ENCODE results near the gene LRRC61. TPM values are rescaled to one million over a fixed set of nuclear protein-coding genes. Genes with fewer than 3 reads are reported as not detected.

LRRC61 gene
- total RNA-seq, 1 donor from 2014 or later = 28.3 TPM

- Mint-ChIP-seq H3K27me3 (no peaks in the 10 kb centered on the region), H3K36me3 (ENCODE audit: insufficient read depth) (peaks cover under 1% of the 10 kb centered on the region), H3K9me3 (ENCODE audit: low read depth) (no peaks in the 10 kb centered on the region), H3K4me3 (ENCODE audit: low read depth) (peak overlapping the region; percentile 91), H3K4me1 (ENCODE audit: low read depth) (peaks cover 64% of the 10 kb centered on the region), H3K27ac (peak overlapping the region; percentile 95)
- no peak for TF ChIP-seq CTCF (IDR thresholded peaks at IDR 0.05; ENCODE audit: unreplicated experiment)
- DNase-seq (ENCODE audit: low spot score, unreplicated experiment) = no peak
Measured at GRCh38 chr7:150379441-150380379, 56.6 kb downstream of the LRRC61 start.

DNA sequence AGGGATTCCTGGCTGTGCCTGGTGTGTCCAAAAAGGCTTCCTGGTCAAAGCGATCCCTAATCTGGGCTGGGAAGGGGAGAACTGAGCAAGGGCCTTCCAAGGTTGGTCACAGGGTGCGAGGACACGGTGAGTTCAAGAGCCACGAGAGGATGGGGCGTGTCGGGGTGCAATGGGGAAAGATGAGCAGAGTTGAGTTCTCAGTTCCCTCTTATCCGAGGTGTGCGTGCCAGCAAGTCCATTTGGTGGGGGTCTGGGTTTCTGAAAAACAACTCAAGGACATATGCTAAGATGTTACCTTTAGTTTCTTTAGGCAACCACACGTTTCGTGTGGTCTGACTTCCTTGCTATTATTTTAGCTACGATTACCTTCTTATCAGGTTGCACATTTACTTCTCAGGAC is 57.3 kb downstream of the LRRC61 start:
- Mint-ChIP-seq H3K4me3 (ENCODE audit: low read depth) (peak overlapping the region; percentile 91), H3K27ac (no peak overlapping the region), H3K27me3 (no peaks in the 10 kb centered on the region), H3K9me3 (ENCODE audit: low read depth) (no peaks in the 10 kb centered on the region), H3K36me3 (ENCODE audit: insufficient read depth) (no peaks in the 10 kb centered on the region), H3K4me1 (ENCODE audit: low read depth) (peaks cover 69% of the 10 kb centered on the region)
- no peak for TF ChIP-seq CTCF (IDR thresholded peaks at IDR 0.05; ENCODE audit: unreplicated experiment)
- DNase-seq (ENCODE audit: low spot score, unreplicated experiment) = no peak

GRCh38 chr7:150381096-150381495 is 57.9 kb downstream of the LRRC61 start:
- DNase-seq (ENCODE audit: low spot score, unreplicated experiment) = no peak
- peaks cover 70% of the 10 kb centered on the region for H3K4me1 Mint-ChIP-seq (ENCODE audit: low read depth)
- H3K4me3 Mint-ChIP-seq (ENCODE audit: low read depth) = peak overlapping the region; percentile 91
- H3K36me3 Mint-ChIP-seq (ENCODE audit: insufficient read depth) = no peaks in the 10 kb centered on the region
- H3K27me3 Mint-ChIP-seq = no peaks in the 10 kb centered on the region
- peak overlapping the region; percentile 74 for H3K27ac Mint-ChIP-seq
- TF ChIP-seq CTCF (IDR thresholded peaks at IDR 0.05; ENCODE audit: unreplicated experiment) = no peak
- no peaks in the 10 kb centered on the region for H3K9me3 Mint-ChIP-seq (ENCODE audit: low read depth)

DNA sequence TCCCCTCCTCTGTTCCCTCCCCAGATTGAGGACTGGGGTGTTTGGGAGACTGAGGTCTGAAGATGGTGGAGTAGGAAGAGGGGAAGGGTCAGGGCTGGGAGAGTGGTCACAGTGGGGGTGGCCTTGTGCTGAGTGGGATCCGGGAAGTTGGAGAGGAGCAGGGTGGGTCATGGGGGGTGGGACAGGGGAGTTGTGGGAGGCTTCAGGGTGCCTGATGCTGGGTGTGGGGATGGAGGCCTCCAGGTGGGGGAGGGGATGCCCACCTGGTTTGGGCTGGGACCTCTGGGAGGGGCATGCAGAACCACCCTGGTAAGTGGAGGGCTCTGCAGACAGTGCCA is 58.6 kb downstream of the LRRC61 start:
- Mint-ChIP-seq H3K27ac (no peak overlapping the region), H3K9me3 (ENCODE audit: low read depth) (no peaks in the 10 kb centered on the region), H3K36me3 (ENCODE audit: insufficient read depth) (no peaks in the 10 kb centered on the region), H3K27me3 (no peaks in the 10 kb centered on the region), H3K4me3 (ENCODE audit: low read depth) (no peak overlapping the region), H3K4me1 (ENCODE audit: low read depth) (peaks cover 64% of the 10 kb centered on the region)
- TF ChIP-seq CTCF (IDR thresholded peaks at IDR 0.05; ENCODE audit: unreplicated experiment) = no peak
- no peak for DNase-seq (ENCODE audit: low spot score, unreplicated experiment)

GRCh38 chr7:150382123-150382843 is 59.1 kb downstream of the LRRC61 start:
- Mint-ChIP-seq H3K36me3 (ENCODE audit: insufficient read depth) (no peaks in the 10 kb centered on the region), H3K27me3 (no peaks in the 10 kb centered on the region), H3K9me3 (ENCODE audit: low read depth) (no peaks in the 10 kb centered on the region), H3K4me1 (ENCODE audit: low read depth) (peaks cover 64% of the 10 kb centered on the region), H3K27ac (peak overlapping the region; percentile 93), H3K4me3 (ENCODE audit: low read depth) (peak overlapping the region; percentile 47)
- no peak for TF ChIP-seq CTCF (IDR thresholded peaks at IDR 0.05; ENCODE audit: unreplicated experiment)
- DNase-seq (ENCODE audit: low spot score, unreplicated experiment) = no peak
